Endothelial cell of umbilical vein (primary cell): ENCODE measurements around the gene PCDHGB2. TPM values are rescaled to one million over a fixed set of nuclear protein-coding genes. Genes with fewer than 3 reads are reported as not detected.
A peak's percentile ranks its signal among the peaks of the same experiment; 100 is the strongest.

Experiments used
- BruUV-seq: library from RNA; stranded (reverse); fragments of 400-500 nt; replicated peaks from 2 replicates; lab custom pipeline; 2021; lab: Mats Ljungman, UMichigan
- CTCF ChIA-PET: fragments of 300-600, 350-600 bp; sonication (Branson Sonifier 250); formaldehyde crosslinking; loops from one replicate; lab custom pipeline; 2021; ENCODE audit warnings: antibody characterized with exemption, inconsistent platforms; lab: Charles Lee
- POLR2A ChIA-PET: fragments of 300-600, 350-600 bp; sonication (Branson Sonifier 250); formaldehyde crosslinking; loops from one replicate; lab custom pipeline; 2021; ENCODE audit warnings: antibody characterized with exemption, inconsistent platforms; lab: Charles Lee
- DNase-seq: peaks from one replicate; pipeline ENCODE4 v3.0.0-alpha.2; 2011; ENCODE audit warnings: low read depth, low spot score
- FAIRE-seq: peaks from 2 replicates; lab custom pipeline; 2011; peaks lifted over from hg19 to GRCh38; lab: Jason Lieb, UNC
- H2AFZ ChIP-seq: 2 replicates; pipeline ENCODE4 v1.6.0; 2012; ENCODE audit warnings: low read depth, low read length, control low read depth, inconsistent platforms
- H3K27ac ChIP-seq: 2 replicates; pipeline ENCODE4 v1.5.1; 2011; ENCODE audit warnings: low read depth, mild to moderate bottlenecking, control low read depth, low read length, moderate library complexity; ENCODE audit not compliant: insufficient read depth
- H3K27me3 ChIP-seq, 2 experiments: 2 replicates each; pipeline versions ENCODE4 v1.6.0 to v1.6.1; 2011; ENCODE audit warnings: low read length in 2 of 2, mixed read lengths in 1 of 2; ENCODE audit not compliant: control insufficient read depth in 2 of 2, insufficient read depth in 2 of 2
- H3K36me3 ChIP-seq, 2 experiments: 2 replicates in 1 of 2; 3 replicates in 1 of 2; pipeline ENCODE4 v1.5.1; 2011; ENCODE audit warnings: low read length in 2 of 2, mild to moderate bottlenecking in 1 of 2, moderate library complexity in 1 of 2; ENCODE audit not compliant: control insufficient read depth in 2 of 2, insufficient read depth in 2 of 2; ENCODE audit errors: extremely low read depth in 1 of 2
- H3K4me1 ChIP-seq: 3 replicates; pipeline ENCODE4 v1.5.1; 2011; ENCODE audit warnings: mild to moderate bottlenecking, low read length; ENCODE audit not compliant: control insufficient read depth, insufficient read depth; ENCODE audit errors: extremely low read depth
- H3K4me2 ChIP-seq: 2 replicates; pipeline ENCODE4 v1.6.1; 2011; ENCODE audit warnings: low read length, control low read depth, mixed read lengths; ENCODE audit not compliant: insufficient read depth
- H3K4me3 ChIP-seq, 3 experiments: fragments of 200-600 bp in 1 of 3; sonication (generic), shearing (Covaris generic) in 1 of 3; replicated peaks in 1 of 3; 2 replicates each; pipeline ENCODE4 v1.5.1; 2011 to 2016; ENCODE audit warnings: control low read depth in 3 of 3, low read length in 3 of 3, mild to moderate bottlenecking in 2 of 3, inconsistent platforms in 1 of 3, low read depth in 1 of 3, moderate library complexity in 1 of 3; ENCODE audit not compliant: insufficient read depth in 1 of 3
- H3K79me2 ChIP-seq: 2 replicates; pipeline ENCODE4 v1.6.0; 2012; ENCODE audit warnings: low read length, inconsistent platforms; ENCODE audit not compliant: control insufficient read depth, insufficient read depth
- H3K9ac ChIP-seq: replicated peaks from 2 replicates; pipeline ENCODE3; 2011; ENCODE audit warnings: low read length, control low read depth; ENCODE audit not compliant: insufficient read depth; ENCODE audit errors: extremely low read depth
- H3K9me1 ChIP-seq: replicated peaks from 3 replicates; pipeline ENCODE4 v1.6.0; 2011; ENCODE audit warnings: mild to moderate bottlenecking, low read length; ENCODE audit not compliant: control insufficient read depth, insufficient read depth; ENCODE audit errors: extremely low read depth
- H3K9me3 ChIP-seq: replicated peaks from 2 replicates; pipeline ENCODE4 v1.5.1; 2012; ENCODE audit warnings: low read length, inconsistent platforms; ENCODE audit not compliant: control insufficient read depth, insufficient read depth
- H4K20me1 ChIP-seq: replicated peaks from 2 replicates; pipeline ENCODE3; 2011; ENCODE audit warnings: mild to moderate bottlenecking, low read length; ENCODE audit not compliant: control insufficient read depth, insufficient read depth; ENCODE audit errors: extremely low read depth
- EZH2 ChIP-seq: IDR thresholded peaks from 2 replicates; pipeline ENCODE4 v1.6.1; 2012; ENCODE audit warnings: borderline replicate concordance, low read depth, mild to moderate bottlenecking, moderate library complexity, low read length, inconsistent platforms; ENCODE audit not compliant: severe bottlenecking
- FOS ChIP-seq: IDR thresholded peaks from 2 replicates; pipeline ENCODE4 v1.6.1; 2011; ENCODE audit warnings: mild to moderate bottlenecking, low read length, moderate library complexity, borderline replicate concordance; ENCODE audit not compliant: insufficient read depth
- GATA2 ChIP-seq: IDR thresholded peaks from 2 replicates; pipeline ENCODE4 v1.7.0; 2011; ENCODE audit warnings: low read depth, mild to moderate bottlenecking, moderate library complexity, mixed read lengths, low read length; ENCODE audit not compliant: insufficient read length, insufficient read depth
- JUN ChIP-seq: IDR thresholded peaks from 2 replicates; pipeline ENCODE4 v1.6.1; 2011; ENCODE audit warnings: borderline replicate concordance, low read depth; ENCODE audit not compliant: insufficient read length, insufficient read depth
- MYC ChIP-seq: IDR thresholded peaks from one replicate; pipeline ENCODE4 v1.6.1; 2011; ENCODE audit warnings: mild to moderate bottlenecking, low read depth, low read length
- POLR2A ChIP-seq: IDR thresholded peaks from 2 replicates; pipeline ENCODE4 v1.6.1; 2012; ENCODE audit warnings: low read depth, mild to moderate bottlenecking, control low read depth, low read length
- POLR2AphosphoS5 ChIP-seq: IDR thresholded peaks from 2 replicates; pipeline ENCODE4 v1.6.1; 2012; ENCODE audit warnings: low read depth, mild to moderate bottlenecking, control low read depth, low read length, moderate library complexity; ENCODE audit not compliant: insufficient read depth
- dilution Hi-C: fragments of 300-500 bp; cut with MboI; formaldehyde crosslinking; loops from one replicate; pipeline ENCODE4 v1.15.0; 2019; ENCODE audit warnings: low sequenced_read_pairs; ENCODE audit not compliant: extremely low pct_ligation_motif_present
- intact Hi-C: fragments of 100-400 bp; cut with micrococcal nuclease; formaldehyde crosslinking; loops from one replicate; pipeline ENCODE4 v1.10.0; 2022
- polyA plus RNA-seq, 4 experiments: library from polyadenylated mRNA; depleted of rRNA in 3 of 4; stranded (reverse) in 3 of 4; unstranded in 1 of 4; fragments of >200 nt; gene quantifications; 2 replicates each; pipeline versions ENCODE4 v1.2.1 to v1.2.3, GENCODE V29; 2011 to 2012; ENCODE audit warnings: missing spikeins in 1 of 4
- total RNA-seq: library from RNA; stranded (reverse); gene quantifications from 2 replicates; pipeline ENCODE4 v1.2.3, GENCODE V29; 2021
- TF ChIP-seq, protein P1 (sequence below), 2 donors: IDR thresholded peaks; 1 replicate in 1 of 2; 2 replicates in 1 of 2; pipeline ENCODE4 v1.5.1; 2011; ENCODE audit warnings: low read length in 2 of 2, mild to moderate bottlenecking in 2 of 2, moderate library complexity in 2 of 2, control low read depth in 1 of 2, inconsistent platforms in 1 of 2, low read depth in 1 of 2; ENCODE audit not compliant: insufficient read depth in 1 of 2; ENCODE audit errors: extremely low read depth in 1 of 2
- TF ChIP-seq, protein P2 (sequence below): IDR thresholded peaks from 2 replicates; pipeline ENCODE4 v1.6.1; 2011; ENCODE audit not compliant: insufficient read depth, insufficient read length

Gene PCDHGB2
- total and polyA plus RNA-seq, 2 donors (not counting 3 experiments of a cell fraction or from before 2014, with no cell fraction given): 1.1 to 2.9 TPM

DNA sequence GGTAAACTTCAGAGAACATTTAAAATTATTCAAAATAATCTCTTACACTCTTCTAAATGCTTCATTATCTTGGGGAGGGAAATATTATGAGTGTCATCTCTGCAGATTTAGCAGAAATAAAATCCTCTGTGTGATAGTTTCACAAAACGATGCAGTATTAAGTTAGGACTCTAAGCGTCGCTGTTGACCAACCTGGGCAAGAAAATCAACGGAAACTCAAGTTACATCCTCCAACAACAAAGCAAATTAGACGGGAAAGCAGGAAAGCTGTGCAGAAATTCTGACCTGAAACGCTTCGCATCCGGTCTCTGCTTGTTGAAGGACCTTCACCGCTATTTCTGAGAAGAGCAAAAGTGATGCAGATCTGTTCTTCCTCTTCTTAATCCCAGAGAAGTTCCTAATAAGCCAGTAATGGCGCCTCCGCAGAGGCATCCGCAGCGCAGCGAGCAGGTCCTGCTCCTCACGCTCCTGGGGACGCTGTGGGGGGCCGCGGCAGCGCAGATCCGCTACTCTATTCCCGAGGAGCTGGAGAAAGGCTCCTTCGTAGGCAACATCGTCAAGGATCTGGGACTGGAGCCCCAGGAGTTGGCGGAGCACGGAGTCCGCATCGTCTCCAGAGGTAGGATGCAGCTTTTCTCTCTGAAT, 14.0 kb downstream of the PCDHGB2 start, which contains the start of gene PCDHGA6:
PCDHGA6 (plus strand) TSS at position 219 of the 645 bp plus-strand sequence; CDS start at position 412, 193 bp downstream.
- Histone ChIP-seq H3K9me3 (no peaks in the 10 kb centered on the region), H3K27ac (no peak within 1 kb of the TSS), H3K36me3 (no peaks in the 10 kb centered on the region), H3K4me1 (no peaks in the 10 kb centered on the region), H3K9ac (no peak within 1 kb of the TSS), H4K20me1 (no peaks in the 10 kb centered on the region), H3K79me2 (no peaks in the 10 kb centered on the region), H2AFZ (peak within 1 kb of the TSS; percentile 62), H3K4me2 (peak within 1 kb of the TSS; percentile 52), H3K27me3 (peaks cover 30 to 77% of the 10 kb centered on the region in 2 experiments), H3K9me1 (no peaks in the 10 kb centered on the region), H3K4me3 (peak within 1 kb of the TSS in 2 of 3 experiments; percentile 31 to 41)
- CTCF ChIA-PET: interaction anchor here (0.6 to 3.2 kb wide), 21 partner anchors 9 to 194 kb away, joined by 3 to 41 read pairs (median 4); partner anchors contain the start of genes PCDHB14, PCDHGA10, PCDHGA11 and PCDHGA12
- POLR2A ChIA-PET: no interaction called here
- FAIRE-seq (peak; percentile 74), DNase-seq (peak; percentile 49)
- dilution Hi-C loops: no loop called here
- no peak for TF ChIP-seq EZH2
- TF ChIP-seq, protein P1, sequence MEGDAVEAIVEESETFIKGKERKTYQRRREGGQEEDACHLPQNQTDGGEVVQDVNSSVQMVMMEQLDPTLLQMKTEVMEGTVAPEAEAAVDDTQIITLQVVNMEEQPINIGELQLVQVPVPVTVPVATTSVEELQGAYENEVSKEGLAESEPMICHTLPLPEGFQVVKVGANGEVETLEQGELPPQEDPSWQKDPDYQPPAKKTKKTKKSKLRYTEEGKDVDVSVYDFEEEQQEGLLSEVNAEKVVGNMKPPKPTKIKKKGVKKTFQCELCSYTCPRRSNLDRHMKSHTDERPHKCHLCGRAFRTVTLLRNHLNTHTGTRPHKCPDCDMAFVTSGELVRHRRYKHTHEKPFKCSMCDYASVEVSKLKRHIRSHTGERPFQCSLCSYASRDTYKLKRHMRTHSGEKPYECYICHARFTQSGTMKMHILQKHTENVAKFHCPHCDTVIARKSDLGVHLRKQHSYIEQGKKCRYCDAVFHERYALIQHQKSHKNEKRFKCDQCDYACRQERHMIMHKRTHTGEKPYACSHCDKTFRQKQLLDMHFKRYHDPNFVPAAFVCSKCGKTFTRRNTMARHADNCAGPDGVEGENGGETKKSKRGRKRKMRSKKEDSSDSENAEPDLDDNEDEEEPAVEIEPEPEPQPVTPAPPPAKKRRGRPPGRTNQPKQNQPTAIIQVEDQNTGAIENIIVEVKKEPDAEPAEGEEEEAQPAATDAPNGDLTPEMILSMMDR (IDR thresholded peaks at IDR 0.05; ENCODE audit: extremely low read depth in 1 of 2, insufficient read depth in 1 of 2, low read depth in 1 of 2, low read length in 2 of 2): peak; percentile 40 to 48
- TSS peak; percentile 20 for BruUV-seq
- intact Hi-C loops: loop anchor here (1.0 to 5.0 kb wide), 2 partner anchors 49 to 187 kb away; partner anchors contain the start of gene PCDHGA11

DNA sequence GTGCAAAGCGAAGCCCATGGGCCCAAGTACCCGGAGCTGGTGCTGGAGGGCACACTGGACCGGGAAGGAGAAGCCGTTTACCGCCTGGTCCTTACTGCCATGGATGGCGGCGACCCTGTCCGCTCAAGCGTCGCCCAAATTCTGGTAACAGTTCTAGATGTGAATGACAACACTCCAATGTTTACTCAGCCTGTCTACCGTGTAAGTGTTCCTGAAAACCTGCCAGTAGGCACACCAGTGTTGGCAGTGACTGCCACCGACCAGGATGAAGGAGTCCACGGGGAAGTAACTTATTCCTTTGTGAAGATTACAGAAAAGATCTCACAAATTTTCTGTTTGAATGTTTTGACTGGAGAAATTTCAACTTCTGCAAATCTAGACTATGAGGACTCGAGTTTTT, 14.8 kb downstream of the PCDHGB2 start:
- intact Hi-C loops: loop anchor here (5.0 kb wide), 1 partner anchor 48 kb away; the partner anchor contains the start of gene PCDHGA11
- peaks cover 32 to 72% of the 10 kb centered on the region in 2 experiments for H3K27me3 ChIP-seq
- no peaks in the 10 kb centered on the region for H3K79me2 ChIP-seq
- H3K36me3 ChIP-seq: no peaks in the 10 kb centered on the region
- no peaks in the 10 kb centered on the region for H3K9me1 ChIP-seq
- H3K4me3 ChIP-seq: no peak overlapping the region
- H3K4me2 ChIP-seq: no peak overlapping the region
- CTCF ChIA-PET: interaction anchor here (0.9 to 3.2 kb wide), 17 partner anchors 8 to 193 kb away, joined by 3 to 41 read pairs (median 4); partner anchors contain the start of genes PCDHB14, PCDHGA10, PCDHGA12 and PCDHGA3
- FAIRE-seq: no peak
- BruUV-seq: no TSS peak
- no peaks in the 10 kb centered on the region for H4K20me1 ChIP-seq
- H3K9me3 ChIP-seq: no peaks in the 10 kb centered on the region
- dilution Hi-C loops: no loop called here
- POLR2A ChIA-PET: no interaction called here
- no peak for DNase-seq
- H3K4me1 ChIP-seq: no peaks in the 10 kb centered on the region
- no peak for TF ChIP-seq EZH2
- no peak for TF ChIP-seq GATA2
- TF ChIP-seq JUN: no peak
- TF ChIP-seq POLR2AphosphoS5: no peak
- no peak for TF ChIP-seq FOS
- TF ChIP-seq, protein P1 (IDR thresholded peaks at IDR 0.05; ENCODE audit: extremely low read depth in 1 of 2, insufficient read depth in 1 of 2, low read depth in 1 of 2, low read length in 2 of 2): no peak
- TF ChIP-seq POLR2A: no peak
- TF ChIP-seq, protein P2, sequence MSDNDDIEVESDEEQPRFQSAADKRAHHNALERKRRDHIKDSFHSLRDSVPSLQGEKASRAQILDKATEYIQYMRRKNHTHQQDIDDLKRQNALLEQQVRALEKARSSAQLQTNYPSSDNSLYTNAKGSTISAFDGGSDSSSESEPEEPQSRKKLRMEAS: no peak
- TF ChIP-seq MYC: no peak
- H3K27ac ChIP-seq: no peak overlapping the region
- H2AFZ ChIP-seq: no peak overlapping the region
- H3K9ac ChIP-seq: no peak overlapping the region
